ENCODE measurements around the gene NDUFV2. TPM values are rescaled to one million over a fixed set of nuclear protein-coding genes. Genes with fewer than 3 reads are reported as not detected.
"Not testable (repeated sequence)": the region's sequence is repeated elsewhere in the genome, so short reads cannot be mapped to it uniquely, and the experiment has no call there.

NDUFV2 gene
- polyA plus RNA-seq, 2 donors = 163 to 222 TPM

GRCh38 chr18:9087144-9087543, 15.4 kb upstream of the NDUFV2 start:
- Histone ChIP-seq H3K36me3 (ENCODE audit: control insufficient read depth in 2 of 2, insufficient read depth in 2 of 2, low read length in 1 of 2) (no peaks in the 10 kb centered on the region), H3K9me3 (ENCODE audit: control insufficient read depth in 2 of 2, insufficient read depth in 1 of 2, low read depth in 1 of 2, low read length in 1 of 2) (no peaks in the 10 kb centered on the region), H3K4me1 (ENCODE audit: control insufficient read depth in 2 of 2, insufficient read depth in 2 of 2, low read length in 1 of 2) (no peaks in the 10 kb centered on the region), H3K27ac (ENCODE audit: low read depth in 2 of 2, low read length in 1 of 2) (no peak overlapping the region), H3K4me3 (ENCODE audit: low read depth in 1 of 2, low read length in 2 of 2) (no peak overlapping the region), H3K27me3 (ENCODE audit: control insufficient read depth in 1 of 2, insufficient read depth in 2 of 2, low read length in 2 of 2) (no peaks in the 10 kb centered on the region)
- 95 to 99% methylated on average over 2 of the region's 2 CpGs for WGBS, 2 donors

GRCh38 chr18:9088252-9088651, 14.2 kb upstream of the NDUFV2 start:
- no peak overlapping the region for H3K27ac ChIP-seq (ENCODE audit: low read depth in 2 of 2, low read length in 1 of 2)
- H3K36me3 ChIP-seq (ENCODE audit: control insufficient read depth in 2 of 2, insufficient read depth in 2 of 2, low read length in 1 of 2) = no peaks in the 10 kb centered on the region
- H3K4me1 ChIP-seq (ENCODE audit: control insufficient read depth in 2 of 2, insufficient read depth in 2 of 2, low read length in 1 of 2) = no peaks in the 10 kb centered on the region
- no peaks in the 10 kb centered on the region for H3K9me3 ChIP-seq (ENCODE audit: control insufficient read depth in 2 of 2, insufficient read depth in 1 of 2, low read depth in 1 of 2, low read length in 1 of 2)
- no peaks in the 10 kb centered on the region for H3K27me3 ChIP-seq (ENCODE audit: control insufficient read depth in 1 of 2, insufficient read depth in 2 of 2, low read length in 2 of 2)
- H3K4me3 ChIP-seq (ENCODE audit: low read depth in 1 of 2, low read length in 2 of 2) = no peak overlapping the region
- WGBS, 2 donors = 95% methylated on average over 5 of the region's 5 CpGs

GRCh38 chr18:9088727-9089126, 13.8 kb upstream of the NDUFV2 start:
- WGBS, 2 donors = 93 to 97% methylated on average over 2 of the region's 2 CpGs
- H3K9me3 ChIP-seq (ENCODE audit: control insufficient read depth in 2 of 2, insufficient read depth in 1 of 2, low read depth in 1 of 2, low read length in 1 of 2); H3K4me1 ChIP-seq (ENCODE audit: control insufficient read depth in 2 of 2, insufficient read depth in 2 of 2, low read length in 1 of 2); H3K4me3 ChIP-seq (ENCODE audit: low read depth in 1 of 2, low read length in 2 of 2); H3K27me3 ChIP-seq (ENCODE audit: control insufficient read depth in 1 of 2, insufficient read depth in 2 of 2, low read length in 2 of 2); H3K27ac ChIP-seq (ENCODE audit: low read depth in 2 of 2, low read length in 1 of 2); H3K36me3 ChIP-seq (ENCODE audit: control insufficient read depth in 2 of 2, insufficient read depth in 2 of 2, low read length in 1 of 2): not testable (repeated sequence)

- Histone ChIP-seq H3K27me3 (ENCODE audit: control insufficient read depth in 1 of 2, insufficient read depth in 2 of 2, low read length in 2 of 2) (no peaks in the 10 kb centered on the region), H3K36me3 (ENCODE audit: control insufficient read depth in 2 of 2, insufficient read depth in 2 of 2, low read length in 1 of 2) (no peaks in the 10 kb centered on the region), H3K4me1 (ENCODE audit: control insufficient read depth in 2 of 2, insufficient read depth in 2 of 2, low read length in 1 of 2) (no peaks in the 10 kb centered on the region), H3K4me3 (ENCODE audit: low read depth in 1 of 2, low read length in 2 of 2) (no peak overlapping the region), H3K27ac (ENCODE audit: low read depth in 2 of 2, low read length in 1 of 2) (peak overlapping the region in 1 of 2 donors; percentile 1), H3K9me3 (ENCODE audit: control insufficient read depth in 2 of 2, insufficient read depth in 1 of 2, low read depth in 1 of 2, low read length in 1 of 2) (no peaks in the 10 kb centered on the region)
- WGBS, 2 donors = 87 to 89% methylated on average over 5 of the region's 5 CpGs
Measured at GRCh38 chr18:9090578-9090977, 11.9 kb upstream of the NDUFV2 start.

GRCh38 chr18:9091066-9091476, 11.4 kb upstream of the NDUFV2 start:
- H3K9me3 ChIP-seq (ENCODE audit: control insufficient read depth in 2 of 2, insufficient read depth in 1 of 2, low read depth in 1 of 2, low read length in 1 of 2) = no peaks in the 10 kb centered on the region
- no peak overlapping the region for H3K4me3 ChIP-seq (ENCODE audit: low read depth in 1 of 2, low read length in 2 of 2)
- 75 to 81% methylated on average over 4 of the region's 4 CpGs for WGBS, 2 donors
- no peaks in the 10 kb centered on the region for H3K4me1 ChIP-seq (ENCODE audit: control insufficient read depth in 2 of 2, insufficient read depth in 2 of 2, low read length in 1 of 2)
- no peaks in the 10 kb centered on the region for H3K27me3 ChIP-seq (ENCODE audit: control insufficient read depth in 1 of 2, insufficient read depth in 2 of 2, low read length in 2 of 2)
- H3K27ac ChIP-seq (ENCODE audit: low read depth in 2 of 2, low read length in 1 of 2) = no peak overlapping the region
- no peaks in the 10 kb centered on the region for H3K36me3 ChIP-seq (ENCODE audit: control insufficient read depth in 2 of 2, insufficient read depth in 2 of 2, low read length in 1 of 2)

- 63 to 69% methylated on average over 2 of the region's 2 CpGs for whole genome bisulfite sequencing, 2 donors
- Histone ChIP-seq H3K36me3 (ENCODE audit: control insufficient read depth in 2 of 2, insufficient read depth in 2 of 2, low read length in 1 of 2) (no peaks in the 10 kb centered on the region), H3K27me3 (ENCODE audit: control insufficient read depth in 1 of 2, insufficient read depth in 2 of 2, low read length in 2 of 2) (no peaks in the 10 kb centered on the region), H3K4me1 (ENCODE audit: control insufficient read depth in 2 of 2, insufficient read depth in 2 of 2, low read length in 1 of 2) (no peaks in the 10 kb centered on the region), H3K4me3 (ENCODE audit: low read depth in 1 of 2, low read length in 2 of 2) (no peak overlapping the region), H3K27ac (ENCODE audit: low read depth in 2 of 2, low read length in 1 of 2) (no peak overlapping the region), H3K9me3 (ENCODE audit: control insufficient read depth in 2 of 2, insufficient read depth in 1 of 2, low read depth in 1 of 2, low read length in 1 of 2) (no peaks in the 10 kb centered on the region)
Measured at GRCh38 chr18:9092665-9093064, 9.8 kb upstream of the NDUFV2 start.

- WGBS, 2 donors = 84 to 85% methylated on average over 3 of the region's 3 CpGs
- H3K4me3 ChIP-seq (ENCODE audit: low read depth in 1 of 2, low read length in 2 of 2); H3K4me1 ChIP-seq (ENCODE audit: control insufficient read depth in 2 of 2, insufficient read depth in 2 of 2, low read length in 1 of 2); H3K27me3 ChIP-seq (ENCODE audit: control insufficient read depth in 1 of 2, insufficient read depth in 2 of 2, low read length in 2 of 2); H3K9me3 ChIP-seq (ENCODE audit: control insufficient read depth in 2 of 2, insufficient read depth in 1 of 2, low read depth in 1 of 2, low read length in 1 of 2); H3K27ac ChIP-seq (ENCODE audit: low read depth in 2 of 2, low read length in 1 of 2); H3K36me3 ChIP-seq (ENCODE audit: control insufficient read depth in 2 of 2, insufficient read depth in 2 of 2, low read length in 1 of 2): not testable (repeated sequence)
Measured at GRCh38 chr18:9093109-9093508, 9.4 kb upstream of the NDUFV2 start.

GRCh38 chr18:9094307-9095226, 7.9 kb upstream of the NDUFV2 start:
- Histone ChIP-seq H3K36me3 (ENCODE audit: control insufficient read depth in 2 of 2, insufficient read depth in 2 of 2, low read length in 1 of 2) (no peaks in the 10 kb centered on the region), H3K4me3 (ENCODE audit: low read depth in 1 of 2, low read length in 2 of 2) (no peak overlapping the region), H3K27me3 (ENCODE audit: control insufficient read depth in 1 of 2, insufficient read depth in 2 of 2, low read length in 2 of 2) (no peaks in the 10 kb centered on the region), H3K27ac (ENCODE audit: low read depth in 2 of 2, low read length in 1 of 2) (peak overlapping the region; percentile 15 to 35), H3K9me3 (ENCODE audit: control insufficient read depth in 2 of 2, insufficient read depth in 1 of 2, low read depth in 1 of 2, low read length in 1 of 2) (no peaks in the 10 kb centered on the region), H3K4me1 (ENCODE audit: control insufficient read depth in 2 of 2, insufficient read depth in 2 of 2, low read length in 1 of 2) (no peaks in the 10 kb centered on the region)
- WGBS, 2 donors = 47 to 55% methylated on average over 7 of the region's 7 CpGs

GRCh38 chr18:9095297-9096006, 7.0 kb upstream of the NDUFV2 start:
- H3K36me3 ChIP-seq (ENCODE audit: control insufficient read depth in 2 of 2, insufficient read depth in 2 of 2, low read length in 1 of 2) = no peaks in the 10 kb centered on the region
- H3K27me3 ChIP-seq (ENCODE audit: control insufficient read depth in 1 of 2, insufficient read depth in 2 of 2, low read length in 2 of 2) = no peaks in the 10 kb centered on the region
- no peak overlapping the region for H3K4me3 ChIP-seq (ENCODE audit: low read depth in 1 of 2, low read length in 2 of 2)
- no peaks in the 10 kb centered on the region for H3K9me3 ChIP-seq (ENCODE audit: control insufficient read depth in 2 of 2, insufficient read depth in 1 of 2, low read depth in 1 of 2, low read length in 1 of 2)
- 49 to 55% methylated on average over 9 of the region's 9 CpGs for WGBS, 2 donors
- H3K4me1 ChIP-seq (ENCODE audit: control insufficient read depth in 2 of 2, insufficient read depth in 2 of 2, low read length in 1 of 2) = no peaks in the 10 kb centered on the region
- peak overlapping the region; percentile 5 to 35 for H3K27ac ChIP-seq (ENCODE audit: low read depth in 2 of 2, low read length in 1 of 2)

Data from esophagus (tissue), 2 donors.